Astrocyte (in vitro differentiated cells and primary cell): Measurements from ENCODE around the gene RNFT2. TPM values are rescaled to one million over a fixed set of nuclear protein-coding genes. Genes with fewer than 3 reads are reported as not detected.

Experiments
- DNase-seq: peaks from one replicate; pipeline ENCODE4 v3.0.0-alpha.2; 2010; ENCODE audit warnings: low read depth
- FAIRE-seq: peaks from 2 replicates; lab custom pipeline; 2011; peaks lifted over from hg19 to GRCh38; lab: Jason Lieb, UNC
- H2AFZ ChIP-seq: 2 replicates; pipeline ENCODE4 v1.6.0; 2012; ENCODE audit warnings: low read depth, low read length, inconsistent platforms
- H3K27ac ChIP-seq: 2 replicates; pipeline ENCODE4 v1.5.1; 2011; ENCODE audit warnings: low read depth, low read length, inconsistent platforms
- H3K27me3 ChIP-seq: 2 replicates; pipeline ENCODE4 v1.6.0; 2011; ENCODE audit warnings: low read length, inconsistent platforms; ENCODE audit not compliant: insufficient read depth
- H3K36me3 ChIP-seq: 2 replicates; pipeline ENCODE4 v1.5.1; 2011; ENCODE audit warnings: low read length, inconsistent platforms; ENCODE audit not compliant: insufficient read depth
- H3K4me1 ChIP-seq: 2 replicates; pipeline ENCODE4 v1.5.1; 2011; ENCODE audit warnings: low read length, inconsistent platforms; ENCODE audit not compliant: insufficient read depth
- H3K4me2 ChIP-seq: 2 replicates; pipeline ENCODE4 v1.6.0; 2012; ENCODE audit warnings: low read length, inconsistent platforms
- H3K4me3 ChIP-seq: 2 replicates; pipeline ENCODE4 v1.5.1; 2011; ENCODE audit warnings: low read depth, mild to moderate bottlenecking, low read length, inconsistent platforms; ENCODE audit not compliant: insufficient read depth
- H3K79me2 ChIP-seq: 2 replicates; pipeline ENCODE4 v1.6.0; 2012; ENCODE audit warnings: mild to moderate bottlenecking, low read length, inconsistent platforms; ENCODE audit not compliant: insufficient read depth
- H3K9ac ChIP-seq: 2 replicates; pipeline ENCODE4 v1.6.0; 2012; ENCODE audit warnings: mild to moderate bottlenecking, low read length, inconsistent platforms
- H3K9me3 ChIP-seq: 2 replicates; pipeline ENCODE4 v1.5.1; 2012; ENCODE audit warnings: low read depth, mild to moderate bottlenecking, low read length, inconsistent platforms; ENCODE audit not compliant: insufficient read depth
- H4K20me1 ChIP-seq: 2 replicates; pipeline ENCODE4 v1.6.0; 2012; ENCODE audit warnings: low read length, inconsistent platforms; ENCODE audit not compliant: insufficient read depth
- H3K27ac Mint-ChIP-seq: one replicate; pipeline ENCODE4 v1.8.0; 2021; ENCODE audit warnings: mild to moderate bottlenecking, mixed read lengths; ENCODE audit not compliant: unreplicated experiment
- H3K27me3 Mint-ChIP-seq: one replicate; pipeline ENCODE4 v1.8.0; 2021; ENCODE audit warnings: low read depth, mixed read lengths; ENCODE audit not compliant: unreplicated experiment
- H3K36me3 Mint-ChIP-seq: one replicate; pipeline ENCODE4 v1.8.0; 2021; ENCODE audit warnings: low read depth, mixed read lengths; ENCODE audit not compliant: unreplicated experiment
- H3K4me1 Mint-ChIP-seq: one replicate; pipeline ENCODE4 v1.8.0; 2021; ENCODE audit warnings: low read depth, mixed read lengths; ENCODE audit not compliant: unreplicated experiment
- H3K4me3 Mint-ChIP-seq: one replicate; pipeline ENCODE4 v1.8.0; 2021; ENCODE audit warnings: mild to moderate bottlenecking, moderate library complexity, mixed read lengths; ENCODE audit not compliant: unreplicated experiment
- H3K9me3 Mint-ChIP-seq: one replicate; pipeline ENCODE4 v1.8.0; 2021; ENCODE audit warnings: mild to moderate bottlenecking, mixed read lengths; ENCODE audit not compliant: unreplicated experiment
- EZH2 ChIP-seq: IDR thresholded peaks from 2 replicates; pipeline ENCODE4 v1.6.1; 2012; ENCODE audit warnings: mild to moderate bottlenecking, low read length, inconsistent platforms; ENCODE audit not compliant: insufficient read depth
- total RNA-seq: library from RNA; stranded (reverse); gene quantifications from 2 replicates; pipeline ENCODE4 v1.2.1, GENCODE V29; 2021
- TF ChIP-seq, protein P1 (sequence below): IDR thresholded peaks from 2 replicates; pipeline ENCODE4 v1.5.1; 2011; ENCODE audit warnings: low read depth, mild to moderate bottlenecking, inconsistent platforms, low read length, moderate library complexity; ENCODE audit not compliant: insufficient read depth

RNFT2 gene
- total RNA-seq, 1 donor from 2014 or later, result 8.9 TPM

DNA sequence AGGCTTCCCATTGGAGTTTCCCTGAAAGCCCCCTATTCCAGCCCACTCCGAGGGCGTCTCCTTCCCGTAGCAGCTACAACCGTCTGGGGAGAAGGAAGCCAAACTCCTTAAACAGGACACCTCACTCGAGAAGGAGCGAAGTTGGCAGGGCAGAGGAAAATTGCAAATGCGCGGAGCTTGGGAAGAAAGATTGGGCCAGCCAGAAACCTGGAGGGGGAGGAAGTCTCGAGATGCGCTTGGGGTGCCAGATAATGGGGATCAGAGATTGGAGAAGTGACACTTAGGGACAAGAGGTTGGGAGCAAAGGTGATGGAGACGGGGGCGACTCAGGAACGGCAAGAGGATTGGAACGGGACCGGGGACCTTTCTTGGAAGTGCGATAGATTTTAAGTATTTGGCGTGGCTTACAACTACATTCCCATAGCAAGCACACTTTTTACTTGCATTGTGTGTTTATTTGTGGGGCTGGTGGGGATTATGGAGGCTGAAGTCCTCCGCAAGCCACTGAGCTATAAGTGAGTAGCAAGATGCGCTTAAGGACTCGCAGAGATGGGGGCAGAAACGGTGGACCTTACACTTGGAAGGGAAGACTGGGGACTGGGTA is 142.2 kb downstream of the RNFT2 start:
- Histone ChIP-seq H3K4me2 (peak overlapping the region; percentile 80), H3K9me3 (no peaks in the 10 kb centered on the region), H2AFZ (no peak overlapping the region), H4K20me1 (peaks cover 3% of the 10 kb centered on the region), H3K4me1 (peaks cover 13% of the 10 kb centered on the region), H3K4me3 (no peak overlapping the region), H3K9ac (no peak overlapping the region), H3K27me3 (peaks cover 74% of the 10 kb centered on the region), H3K79me2 (no peaks in the 10 kb centered on the region), H3K36me3 (no peaks in the 10 kb centered on the region), H3K27ac (no peak overlapping the region)
- FAIRE-seq (no peak), DNase-seq (no peak)
- Mint-ChIP-seq H3K9me3 (peaks cover 3% of the 10 kb centered on the region), H3K27ac (peak overlapping the region; percentile 78), H3K27me3 (peaks cover 49% of the 10 kb centered on the region), H3K36me3 (no peaks in the 10 kb centered on the region), H3K4me1 (peaks cover 18% of the 10 kb centered on the region), H3K4me3 (peak overlapping the region; percentile 93)
- TF ChIP-seq EZH2, result no peak

DNA sequence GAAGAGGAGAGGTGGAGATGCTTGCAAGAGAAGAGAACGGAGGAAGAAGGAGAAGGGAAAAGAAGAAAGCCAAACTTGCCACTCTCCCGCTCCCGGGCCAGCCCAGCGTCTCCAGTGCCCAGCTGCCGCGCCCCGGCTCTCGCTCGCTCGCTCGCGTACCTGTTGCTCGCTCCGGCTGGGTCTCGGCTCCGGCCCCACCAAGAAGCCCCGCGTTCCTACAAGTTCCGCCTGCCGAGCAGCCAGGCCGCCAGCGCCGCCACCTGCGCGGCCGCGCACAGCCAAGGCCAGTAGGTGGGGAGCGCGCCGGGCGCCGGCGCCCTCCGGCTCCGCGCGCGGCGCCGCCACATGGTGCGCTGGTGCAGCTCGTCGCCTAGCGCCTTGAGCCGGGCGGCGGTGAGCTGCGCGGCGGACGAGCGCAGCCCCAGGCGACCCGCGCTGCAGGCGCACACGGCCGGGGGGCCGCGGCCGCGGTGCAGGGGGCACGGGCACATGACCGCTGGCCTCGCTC is 142.8 kb downstream of the RNFT2 start:
- H3K9ac ChIP-seq, result no peak overlapping the region
- no peak overlapping the region for H3K27ac Mint-ChIP-seq

DNA sequence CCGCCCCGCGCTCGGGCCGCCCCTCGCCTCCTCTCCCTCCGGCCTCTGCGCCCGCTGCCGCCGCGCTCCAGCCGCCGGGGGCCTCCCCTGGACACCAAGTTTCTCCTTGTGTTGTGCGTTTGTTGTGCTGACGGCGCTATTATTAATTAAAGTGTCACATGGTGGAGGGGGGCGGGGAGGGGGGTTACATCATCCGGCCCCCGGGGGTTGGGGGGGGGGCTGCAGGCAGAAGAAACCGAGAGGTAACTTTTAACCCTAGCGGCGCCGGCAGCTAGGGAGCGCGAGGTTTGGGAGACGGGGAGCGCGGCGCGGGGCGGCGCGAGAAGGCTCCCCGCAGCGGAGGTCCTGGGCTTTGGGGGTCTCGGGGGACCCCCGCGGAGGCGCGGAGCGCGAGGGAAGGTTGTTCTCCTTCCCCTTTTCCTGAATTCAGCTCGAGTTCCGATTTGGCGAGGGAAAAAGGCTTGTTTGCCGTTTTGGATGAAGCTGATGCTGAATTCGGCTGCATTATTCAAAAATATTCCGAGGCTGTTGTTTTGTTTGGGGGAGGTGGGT is 143.3 kb downstream of the RNFT2 start, which contains the start of gene HRK:
HRK (minus strand) TSS at position 117 of the 552 bp plus-strand sequence. CDS start 134 bp downstream, outside the sequence.
- no peaks in the 10 kb centered on the region for H3K9me3 ChIP-seq
- peaks cover 49% of the 10 kb centered on the region for H3K27me3 Mint-ChIP-seq
- no peaks in the 10 kb centered on the region for H3K79me2 ChIP-seq
- FAIRE-seq, result no peak
- H3K4me2 ChIP-seq, result peak within 1 kb of the TSS; percentile 80
- H2AFZ ChIP-seq, result no peak within 1 kb of the TSS
- H3K27ac ChIP-seq, result no peak within 1 kb of the TSS
- H3K4me1 ChIP-seq, result peaks cover 13% of the 10 kb centered on the region
- peaks cover 3% of the 10 kb centered on the region for H4K20me1 ChIP-seq
- peak; percentile 24 for TF ChIP-seq EZH2
- TF ChIP-seq, protein P1, sequence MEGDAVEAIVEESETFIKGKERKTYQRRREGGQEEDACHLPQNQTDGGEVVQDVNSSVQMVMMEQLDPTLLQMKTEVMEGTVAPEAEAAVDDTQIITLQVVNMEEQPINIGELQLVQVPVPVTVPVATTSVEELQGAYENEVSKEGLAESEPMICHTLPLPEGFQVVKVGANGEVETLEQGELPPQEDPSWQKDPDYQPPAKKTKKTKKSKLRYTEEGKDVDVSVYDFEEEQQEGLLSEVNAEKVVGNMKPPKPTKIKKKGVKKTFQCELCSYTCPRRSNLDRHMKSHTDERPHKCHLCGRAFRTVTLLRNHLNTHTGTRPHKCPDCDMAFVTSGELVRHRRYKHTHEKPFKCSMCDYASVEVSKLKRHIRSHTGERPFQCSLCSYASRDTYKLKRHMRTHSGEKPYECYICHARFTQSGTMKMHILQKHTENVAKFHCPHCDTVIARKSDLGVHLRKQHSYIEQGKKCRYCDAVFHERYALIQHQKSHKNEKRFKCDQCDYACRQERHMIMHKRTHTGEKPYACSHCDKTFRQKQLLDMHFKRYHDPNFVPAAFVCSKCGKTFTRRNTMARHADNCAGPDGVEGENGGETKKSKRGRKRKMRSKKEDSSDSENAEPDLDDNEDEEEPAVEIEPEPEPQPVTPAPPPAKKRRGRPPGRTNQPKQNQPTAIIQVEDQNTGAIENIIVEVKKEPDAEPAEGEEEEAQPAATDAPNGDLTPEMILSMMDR, result no peak
- H3K27me3 ChIP-seq, result peaks cover 69% of the 10 kb centered on the region
- peak within 1 kb of the TSS; percentile 23 for H3K4me3 ChIP-seq
- no peak for DNase-seq
- H3K9ac ChIP-seq, result no peak within 1 kb of the TSS
- H3K9me3 Mint-ChIP-seq, result peaks cover 3% of the 10 kb centered on the region
- H3K27ac Mint-ChIP-seq, result peak within 1 kb of the TSS; percentile 78
- H3K4me1 Mint-ChIP-seq, result peaks cover 18% of the 10 kb centered on the region
- H3K36me3 ChIP-seq, result no peaks in the 10 kb centered on the region
- H3K4me3 Mint-ChIP-seq, result peak within 1 kb of the TSS; percentile 93
- no peaks in the 10 kb centered on the region for H3K36me3 Mint-ChIP-seq

More for the DNA sequence above, 142.8 kb downstream of the RNFT2 start:
- FAIRE-seq, result no peak
- Mint-ChIP-seq H3K9me3 (peaks cover 3% of the 10 kb centered on the region), H3K36me3 (no peaks in the 10 kb centered on the region), H3K4me3 (peak overlapping the region; percentile 93), H3K4me1 (peaks cover 18% of the 10 kb centered on the region), H3K27me3 (peaks cover 49% of the 10 kb centered on the region)
- Histone ChIP-seq H3K4me3 (peak overlapping the region; percentile 23), H3K4me2 (peak overlapping the region; percentile 80), H3K27ac (no peak overlapping the region), H4K20me1 (peaks cover 3% of the 10 kb centered on the region), H3K27me3 (peaks cover 74% of the 10 kb centered on the region), H3K9me3 (no peaks in the 10 kb centered on the region), H3K79me2 (no peaks in the 10 kb centered on the region), H3K36me3 (no peaks in the 10 kb centered on the region), H3K4me1 (peaks cover 13% of the 10 kb centered on the region), H2AFZ (no peak overlapping the region)
- TF ChIP-seq EZH2, result no peak
- TF ChIP-seq, protein P1, result no peak
- peak; percentile 38 for DNase-seq
